Measurements from ENCODE around the gene TRIM31. TPM values are rescaled to one million over a fixed set of nuclear protein-coding genes. Genes with fewer than 3 reads are reported as not detected.
A peak's percentile ranks its signal among the peaks of the same experiment; 100 is the strongest.

The TRIM31 gene
- polyA plus RNA-seq, 2 of the 4 experiments (the other 2 are of a cell fraction), result 2.9 to 3.2 TPM

DNA sequence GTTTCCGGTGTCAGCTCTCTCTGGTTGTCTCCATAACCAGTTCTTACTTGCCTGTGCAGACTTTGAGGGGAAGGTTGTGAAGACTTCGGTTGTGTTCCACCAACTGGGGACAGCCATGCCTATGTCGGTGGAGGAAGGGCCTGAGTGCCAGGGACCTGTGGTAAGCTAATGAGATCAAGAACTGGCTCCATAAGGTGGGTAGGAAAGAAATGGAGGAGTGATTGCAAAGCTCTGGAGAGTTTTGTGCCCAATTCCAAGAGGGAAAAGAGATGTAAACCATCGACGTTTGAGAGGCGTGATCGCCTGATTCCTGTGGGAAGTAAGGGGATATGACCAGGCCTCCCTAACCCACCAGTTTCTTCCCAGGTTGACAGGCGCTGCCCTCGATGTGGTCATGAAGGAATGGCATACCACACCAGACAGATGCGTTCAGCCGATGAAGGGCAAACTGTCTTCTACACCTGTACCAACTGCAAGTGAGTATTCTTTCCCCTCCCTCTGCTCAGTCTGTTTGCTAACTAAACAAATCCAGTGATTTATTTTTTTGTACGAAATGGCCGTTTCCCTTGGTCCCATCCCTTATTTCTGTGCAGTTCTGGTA, 50.9 kb downstream of the TRIM31 start:
- TF ChIP-seq MAFK (IDR thresholded peaks at IDR 0.05; ENCODE audit: partially characterized antibody), result no peak
- TF ChIP-seq SMC3 (IDR thresholded peaks at IDR 0.05), result no peak
- TF ChIP-seq, protein P1, sequence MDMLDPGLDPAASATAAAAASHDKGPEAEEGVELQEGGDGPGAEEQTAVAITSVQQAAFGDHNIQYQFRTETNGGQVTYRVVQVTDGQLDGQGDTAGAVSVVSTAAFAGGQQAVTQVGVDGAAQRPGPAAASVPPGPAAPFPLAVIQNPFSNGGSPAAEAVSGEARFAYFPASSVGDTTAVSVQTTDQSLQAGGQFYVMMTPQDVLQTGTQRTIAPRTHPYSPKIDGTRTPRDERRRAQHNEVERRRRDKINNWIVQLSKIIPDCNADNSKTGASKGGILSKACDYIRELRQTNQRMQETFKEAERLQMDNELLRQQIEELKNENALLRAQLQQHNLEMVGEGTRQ (IDR thresholded peaks at IDR 0.05), result no peak
- TF ChIP-seq MYC (IDR thresholded peaks at IDR 0.05; ENCODE audit: borderline replicate concordance, low read length), result no peak
- ChIA-PET CTCF (interaction anchor here (1.0 to 1.5 kb wide), 3 partner anchors 9 to 41 kb away, joined by 3 to 4 read pairs (median 3); no protein-coding TSS in a partner anchor), POLR2A (interaction anchor here (1.1 kb wide), 1 partner anchor 97 kb away, joined by 3 read pairs; no protein-coding TSS in a partner anchor)
- peak overlapping the region; percentile 69 for H3K4me3 ChIP-seq
- peak overlapping the region; percentile 78 to 95 for H3K27ac ChIP-seq
- 56% methylated on average over 12 of the region's 13 CpGs for WGBS (ENCODE audit: missing lambda C conversion rate)
- no peak for ATAC-seq
- no peak for DNase-seq (ENCODE audit: low read depth in 1 of 2, low spot score in 1 of 2)
- no peaks in the 10 kb centered on the region for H3K9me3 ChIP-seq
- no peak for FAIRE-seq
- peaks cover 26% of the 10 kb centered on the region for H3K4me1 ChIP-seq
- peak overlapping the region; percentile 94 for H3K4me2 ChIP-seq

DNA sequence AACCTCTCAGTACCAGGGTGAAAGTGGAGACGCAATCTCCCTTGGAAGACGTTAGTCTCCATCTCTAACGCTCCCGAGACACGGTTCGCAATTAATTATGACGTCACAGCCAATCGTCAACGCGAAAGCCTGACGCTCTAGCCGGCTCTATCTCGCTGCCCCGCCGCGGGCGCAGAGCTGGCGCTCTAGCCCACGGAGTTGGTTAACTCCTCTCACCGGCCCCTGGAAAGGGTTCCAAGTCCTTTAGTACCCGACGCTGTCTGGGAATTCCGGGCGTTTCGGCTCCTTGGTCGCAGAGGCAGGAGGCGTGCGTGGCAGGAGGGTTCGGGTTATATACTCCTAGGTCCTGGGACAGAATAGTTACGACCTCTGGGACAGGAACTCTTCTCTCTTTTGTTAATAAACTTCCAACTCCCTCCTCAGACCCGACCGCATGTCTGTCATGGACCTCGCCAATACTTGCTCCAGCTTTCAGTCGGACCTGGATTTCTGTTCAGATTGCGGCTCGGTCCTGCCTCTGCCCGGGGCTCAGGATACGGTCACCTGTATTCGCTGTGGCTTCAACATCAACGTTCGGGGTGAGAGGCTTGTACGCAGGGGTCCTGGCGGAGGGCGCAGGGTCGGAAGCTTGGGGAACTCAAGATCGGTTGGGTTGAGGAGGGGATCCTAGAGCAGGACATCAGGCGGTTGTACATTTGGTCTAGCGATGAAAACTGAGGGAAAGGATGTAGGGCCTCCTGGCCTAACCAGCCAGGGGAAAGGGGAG, 51.6 kb downstream of the TRIM31 start, which contains the start of gene POLR1H:
TSS of gene POLR1H (plus strand) at position 174 of the 766 bp plus-strand sequence. CDS start at position 434, 260 bp downstream.
- FAIRE-seq, result no peak
- CTCF ChIA-PET, result interaction anchor here (1.0 to 1.8 kb wide), 5 partner anchors 8 to 83 kb away, joined by 3 to 4 read pairs (median 3); no protein-coding TSS in a partner anchor

More for the DNA sequence above, 51.6 kb downstream of the TRIM31 start, which contains the start of gene POLR1H:
- Histone ChIP-seq H3K27ac (peak within 1 kb of the TSS; percentile 78 to 95), H3K4me3 (peak within 1 kb of the TSS; percentile 69), H3K9me3 (no peaks in the 10 kb centered on the region), H3K4me1 (peaks cover 26% of the 10 kb centered on the region), H3K4me2 (peak within 1 kb of the TSS; percentile 94)
- peak; percentile 87 to 92 for DNase-seq (ENCODE audit: low read depth in 1 of 2, low spot score in 1 of 2)
- peak; percentile 99 for ATAC-seq
- POLR2A ChIA-PET, result interaction anchor here (0.7 to 1.5 kb wide), 5 partner anchors 14 to 411 kb away, joined by 3 to 10 read pairs (median 3); no protein-coding TSS in a partner anchor
- WGBS (ENCODE audit: missing lambda C conversion rate), result 1% methylated on average over 31 of the region's 48 CpGs
- TF ChIP-seq, protein P2, sequence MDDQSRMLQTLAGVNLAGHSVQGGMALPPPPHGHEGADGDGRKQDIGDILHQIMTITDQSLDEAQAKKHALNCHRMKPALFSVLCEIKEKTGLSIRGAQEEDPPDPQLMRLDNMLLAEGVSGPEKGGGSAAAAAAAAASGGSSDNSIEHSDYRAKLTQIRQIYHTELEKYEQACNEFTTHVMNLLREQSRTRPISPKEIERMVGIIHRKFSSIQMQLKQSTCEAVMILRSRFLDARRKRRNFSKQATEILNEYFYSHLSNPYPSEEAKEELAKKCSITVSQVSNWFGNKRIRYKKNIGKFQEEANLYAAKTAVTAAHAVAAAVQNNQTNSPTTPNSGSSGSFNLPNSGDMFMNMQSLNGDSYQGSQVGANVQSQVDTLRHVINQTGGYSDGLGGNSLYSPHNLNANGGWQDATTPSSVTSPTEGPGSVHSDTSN (IDR thresholded peaks at IDR 0.05), result 0 out of 2 replicates have a peak, but pooled peaks have one; percentile 1
- TF ChIP-seq HEYL (CRISPR knock-in tag; IDR thresholded peaks at IDR 0.05), result no peak
- TF ChIP-seq, protein P3, sequence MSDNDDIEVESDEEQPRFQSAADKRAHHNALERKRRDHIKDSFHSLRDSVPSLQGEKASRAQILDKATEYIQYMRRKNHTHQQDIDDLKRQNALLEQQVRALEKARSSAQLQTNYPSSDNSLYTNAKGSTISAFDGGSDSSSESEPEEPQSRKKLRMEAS (IDR thresholded peaks at IDR 0.05), result peak; percentile 67
- TF ChIP-seq FOSL2 (IDR thresholded peaks at IDR 0.05), result no peak
- peak; percentile 53 for TF ChIP-seq FOSL2 (CRISPR knock-in tag; IDR thresholded peaks at IDR 0.05)
- no peak for TF ChIP-seq RAD21 (conservative IDR thresholded peaks at IDR 0.05 in 1 of 2, IDR thresholded peaks at IDR 0.05 in 1 of 2)
- TF ChIP-seq RFX5 (IDR thresholded peaks at IDR 0.05), result no peak
- no peak; the same call in 1 of the 2 replicates for TF ChIP-seq HDAC2 (IDR thresholded peaks at IDR 0.05)
- TF ChIP-seq EHMT2 (IDR thresholded peaks at IDR 0.05; ENCODE audit: low read depth), result no peak
- TF ChIP-seq BHLHE40 (IDR thresholded peaks at IDR 0.05; ENCODE audit: low read depth, low read length), result no peak
- peak; percentile 58; the same call in 1 of the 3 replicates for TF ChIP-seq BCL3 (IDR thresholded peaks at IDR 0.05)
- peak; percentile 62 to 66; a peak in 4 of 5 replicates for TF ChIP-seq JUN (IDR thresholded peaks at IDR 0.05)
- peak; percentile 28; the same call in 1 of the 2 replicates for TF ChIP-seq PHF8 (IDR thresholded peaks at IDR 0.05; ENCODE audit: borderline replicate concordance, low read depth)
- no peak for TF ChIP-seq RCOR1 (IDR thresholded peaks at IDR 0.05; ENCODE audit: low read depth, low read length)
- TF ChIP-seq FOXS1 (CRISPR knock-in tag; IDR thresholded peaks at IDR 0.05), result no peak
- TF ChIP-seq TP53 (CRISPR knock-in tag; IDR thresholded peaks at IDR 0.05), result no peak
- TF ChIP-seq NFE2L2 (conservative IDR thresholded peaks at IDR 0.05; ENCODE audit: low read length), result no peak
- no peak for TF ChIP-seq CBX2 (IDR thresholded peaks at IDR 0.05; ENCODE audit: borderline replicate concordance, low read depth)
- no peak for TF ChIP-seq SMC3 (IDR thresholded peaks at IDR 0.05)
